H54 (cell line): ENCODE data around the gene ZBTB44.

ENCODE experiments used
- DNase-seq: peaks from one replicate; pipeline ENCODE4 v3.0.0; 2011; ENCODE audit warnings: low spot score, mixed read lengths; ENCODE audit not compliant: insufficient read length
- FAIRE-seq: peaks from 3 replicates; lab custom pipeline; 2011; peaks lifted over from hg19 to GRCh38; lab: Jason Lieb, UNC
- POLR2A ChIP-seq: IDR thresholded peaks from 2 replicates; pipeline ENCODE4 v1.6.1; 2011; ENCODE audit warnings: low read depth, mild to moderate bottlenecking, low read length

ZBTB44 gene

DNA sequence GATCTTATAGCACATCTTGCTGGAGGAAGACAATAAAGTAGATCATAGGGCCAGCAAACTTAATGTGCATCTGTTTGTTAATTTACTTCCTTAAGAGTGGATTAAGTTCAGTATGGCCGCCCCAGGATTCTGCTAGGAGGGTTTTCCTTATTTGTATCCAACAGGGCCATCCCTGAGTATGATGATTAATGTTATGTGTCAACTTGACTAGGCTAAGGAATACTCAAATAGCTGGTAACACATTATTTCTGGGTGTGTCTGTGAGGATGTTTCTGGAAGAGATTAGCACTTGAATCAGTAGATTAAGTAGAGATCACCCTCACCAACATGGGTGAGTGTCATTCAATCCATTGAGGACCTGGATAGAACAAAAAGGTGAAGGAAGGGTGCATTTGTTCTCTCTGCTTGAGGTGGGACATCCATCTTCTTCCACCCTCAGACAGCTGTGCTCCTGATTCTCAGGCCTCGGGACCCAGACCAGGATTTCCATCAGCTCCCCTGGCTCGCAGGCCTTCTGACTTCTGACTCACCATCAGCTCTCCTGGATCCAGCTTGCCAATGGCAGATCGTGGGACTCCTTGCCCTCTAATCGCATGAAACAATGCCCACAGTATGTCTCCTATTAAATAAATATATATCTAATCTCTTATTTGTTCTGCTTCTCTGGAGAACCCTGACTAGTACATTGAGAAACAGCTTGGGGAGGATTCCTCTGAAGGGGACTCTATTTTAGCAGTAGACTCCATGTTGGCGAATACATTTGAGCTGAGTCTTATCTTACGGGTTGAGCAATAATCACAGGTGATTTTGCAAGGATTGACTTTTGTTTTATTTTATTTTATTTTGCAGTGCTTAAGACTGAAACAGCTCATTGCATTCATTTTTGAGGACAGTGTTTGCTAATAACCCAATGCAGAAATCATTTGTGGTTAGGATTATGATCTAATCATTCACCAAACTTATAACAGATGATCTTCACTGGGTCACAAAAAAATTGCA is 9.0 kb upstream of the ZBTB44 start:
- no peak for DNase-seq
- no peak for TF ChIP-seq POLR2A
- no peak for FAIRE-seq

DNA sequence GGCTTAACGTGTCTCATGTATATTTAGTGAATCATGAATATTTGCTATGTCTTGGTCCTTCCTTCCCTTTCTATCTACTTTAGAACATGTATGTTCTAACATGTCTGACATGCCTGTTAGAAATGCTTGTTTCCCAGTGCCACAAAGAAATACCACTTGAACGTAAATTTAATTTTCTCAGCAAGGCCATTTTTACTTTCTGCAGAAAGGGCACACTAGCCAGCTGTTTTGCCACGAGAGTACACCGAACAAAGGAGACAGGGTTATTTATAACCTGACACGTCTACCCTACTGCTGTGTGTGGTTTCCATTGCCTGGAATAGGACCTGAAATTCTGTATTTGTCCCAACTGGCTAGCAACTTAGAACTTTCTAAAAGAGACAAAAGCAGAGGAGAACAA is 7.4 kb upstream of the ZBTB44 start:
- no peak for TF ChIP-seq POLR2A

DNA sequence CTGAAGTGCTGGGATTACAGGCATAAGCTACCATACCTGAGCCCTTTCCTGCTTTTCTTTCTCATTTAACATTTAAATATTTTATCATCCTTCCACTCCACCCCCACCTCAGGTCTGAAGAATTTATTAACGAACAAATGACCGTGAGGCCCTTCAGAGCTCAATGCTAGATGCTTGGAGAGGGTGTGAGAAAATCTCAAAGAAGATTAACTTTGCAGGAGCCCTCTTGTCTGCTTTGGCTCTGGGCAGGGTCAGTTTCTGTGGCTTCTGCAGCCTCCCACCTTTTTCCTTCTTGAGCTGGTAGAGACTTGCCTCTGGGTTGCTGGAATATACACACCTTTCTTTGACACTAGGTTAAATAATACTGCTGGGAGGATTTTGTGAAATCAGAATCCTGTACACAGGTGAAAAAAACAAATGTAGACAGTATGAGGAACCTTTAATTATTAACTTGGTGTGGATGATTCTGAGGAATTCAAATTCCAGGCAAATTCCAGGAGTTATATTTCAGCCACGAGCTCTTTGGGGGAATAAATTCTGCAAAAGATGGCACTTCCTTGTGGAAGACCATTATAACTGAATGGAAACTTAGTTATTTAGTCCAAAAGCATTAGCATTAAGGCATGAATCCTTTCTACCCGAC is 3.4 kb upstream of the ZBTB44 start:
- FAIRE-seq (no peak), DNase-seq (no peak)
- no peak for TF ChIP-seq POLR2A

More for the DNA sequence above, 7.4 kb upstream of the ZBTB44 start:
- DNase-seq (no peak), FAIRE-seq (no peak)

DNA sequence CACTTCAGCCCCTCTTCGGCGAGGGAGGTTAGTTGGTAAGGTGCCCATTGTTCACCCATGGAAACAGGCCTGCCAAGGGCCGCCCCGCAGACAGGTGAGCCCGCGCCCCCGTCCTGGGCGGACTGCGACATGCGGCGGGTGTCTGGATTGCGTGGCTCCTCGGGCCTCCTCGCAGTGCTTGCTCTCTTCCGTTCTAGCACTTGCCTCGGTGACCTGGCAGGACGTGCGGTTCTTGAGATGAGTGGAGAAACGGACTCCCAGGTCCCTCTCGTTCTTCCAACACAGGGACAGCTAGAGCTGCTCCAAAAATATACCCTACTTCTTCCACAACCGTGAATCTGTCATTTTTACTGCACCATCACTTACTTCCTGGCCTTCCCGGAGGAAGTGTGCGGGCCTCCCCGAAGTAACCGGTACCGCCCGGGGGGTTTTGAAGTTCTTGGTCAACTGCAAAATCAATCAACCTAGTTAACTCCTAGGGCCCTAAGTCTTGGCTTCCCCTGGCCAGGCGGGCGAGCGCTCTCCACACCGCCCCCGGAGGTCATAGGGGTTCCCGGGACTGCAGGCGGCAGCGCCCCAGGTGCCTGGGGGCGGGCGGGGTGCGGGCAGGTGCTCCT is 745 bp upstream of the ZBTB44 start:
- no peak for DNase-seq
- TF ChIP-seq POLR2A = no peak

DNA sequence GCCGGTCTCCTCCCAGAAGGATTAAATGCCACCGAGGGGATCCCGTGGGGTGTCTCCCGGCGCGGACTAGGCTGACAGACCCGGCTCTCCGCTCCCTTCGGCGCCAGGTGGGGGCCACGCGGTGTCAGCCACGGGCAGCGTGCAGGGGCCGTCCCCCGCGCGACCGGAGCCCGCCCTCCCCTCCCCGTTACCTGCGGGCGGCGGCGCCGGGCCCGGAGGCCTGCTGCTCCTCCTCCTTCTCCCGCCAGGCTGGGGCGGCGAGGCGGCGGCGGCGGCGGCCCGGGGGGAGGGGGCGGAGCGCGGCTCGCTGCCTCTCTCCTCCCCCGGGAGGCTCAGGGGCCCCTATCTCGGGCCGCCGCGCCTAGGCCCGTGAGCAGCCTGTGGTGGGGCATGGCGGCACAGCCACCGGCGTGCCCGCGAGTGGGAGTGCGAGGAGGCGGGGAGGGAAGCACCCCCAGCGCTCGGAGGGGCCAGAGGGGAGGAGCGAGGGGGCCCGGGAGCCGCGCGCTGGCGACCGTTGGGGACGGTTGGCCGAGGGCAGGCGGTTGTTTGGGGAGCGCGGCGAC is 450 bp downstream of the ZBTB44 start:
- TF ChIP-seq POLR2A = peak; percentile 8; the same call in 1 of the 2 replicates
- FAIRE-seq (no peak), DNase-seq (peak; percentile 44)

More for the DNA sequence above, 745 bp upstream of the ZBTB44 start:
- FAIRE-seq = no peak

DNA sequence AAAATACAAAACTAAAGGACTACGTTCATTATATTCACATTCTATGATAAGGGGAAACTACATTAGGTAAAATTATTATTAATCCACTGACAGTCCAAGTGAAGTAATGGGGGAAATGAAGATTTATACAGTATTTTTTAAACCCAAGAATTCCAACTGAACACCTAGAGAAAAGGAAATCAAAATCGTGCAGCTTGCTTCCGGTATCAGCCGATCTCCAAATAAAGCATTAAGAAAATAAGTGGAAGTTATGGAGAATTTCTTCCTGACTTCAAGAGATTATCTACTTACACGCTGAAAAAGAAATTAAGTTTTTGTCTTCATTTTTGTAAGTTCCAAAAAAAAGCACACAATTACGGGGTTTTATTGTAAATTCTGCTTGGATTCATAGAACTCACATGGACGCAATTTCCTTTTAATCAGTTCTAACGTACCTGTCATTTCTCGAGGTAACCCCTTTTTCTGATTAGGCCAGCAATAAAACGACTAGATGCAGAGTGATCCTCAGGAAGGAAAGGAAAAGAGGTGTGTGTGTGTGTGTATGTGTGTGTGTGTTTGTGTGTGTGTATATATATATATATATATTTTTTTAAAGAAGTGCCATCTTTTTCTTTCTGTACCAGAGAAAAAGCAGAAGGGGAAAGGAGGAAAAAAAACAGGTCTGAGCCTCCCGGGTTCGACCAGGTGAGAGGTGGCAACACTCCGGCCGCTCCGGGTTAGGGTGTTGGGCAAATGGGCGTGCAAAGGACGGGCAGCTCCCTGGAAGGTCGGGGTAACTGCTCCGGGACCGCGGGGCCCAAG is 1.1 kb downstream of the ZBTB44 start:
- FAIRE-seq (no peak), DNase-seq (no peak)
- no peak for TF ChIP-seq POLR2A

DNA sequence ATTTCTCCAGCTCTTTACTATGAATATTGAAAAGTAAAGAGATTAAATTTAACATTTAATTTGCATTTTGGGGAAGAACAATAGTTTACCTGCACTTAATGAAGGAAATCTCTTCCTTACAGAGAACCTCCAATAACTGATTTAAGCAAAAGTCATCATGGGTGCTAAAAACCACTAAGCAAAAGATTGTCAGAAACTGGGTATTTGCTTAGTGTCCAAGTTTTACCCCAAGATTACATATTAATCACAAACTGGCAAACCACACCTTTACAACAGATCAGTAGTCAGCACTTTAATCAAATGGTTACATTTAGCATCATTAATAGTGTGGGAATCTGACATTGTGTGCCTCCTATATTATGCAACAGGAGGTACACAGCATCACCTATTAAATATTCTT is 2.7 kb downstream of the ZBTB44 start:
- no peak for DNase-seq
- no peak for TF ChIP-seq POLR2A
- no peak for FAIRE-seq

DNA sequence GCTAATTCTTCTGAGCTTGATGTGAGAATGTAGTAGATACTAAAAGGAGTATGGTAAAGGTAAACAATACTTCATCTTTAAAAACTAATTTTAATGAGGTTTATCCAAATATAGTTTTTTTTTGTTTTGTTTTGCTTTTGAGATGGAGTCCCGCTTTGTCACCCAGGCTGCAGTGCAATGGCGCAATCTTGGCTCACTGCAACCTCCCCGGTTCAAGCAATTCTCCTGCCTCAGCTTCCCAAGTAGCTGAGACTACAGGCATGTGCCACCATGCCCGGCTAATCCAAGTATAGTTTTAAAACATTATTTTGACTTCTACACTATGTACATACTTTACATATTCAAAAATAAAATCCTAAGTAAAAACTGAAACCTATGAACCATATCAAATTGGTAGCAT is 4.1 kb downstream of the ZBTB44 start:
- no peak for TF ChIP-seq POLR2A
- no peak for FAIRE-seq
- no peak for DNase-seq

DNA sequence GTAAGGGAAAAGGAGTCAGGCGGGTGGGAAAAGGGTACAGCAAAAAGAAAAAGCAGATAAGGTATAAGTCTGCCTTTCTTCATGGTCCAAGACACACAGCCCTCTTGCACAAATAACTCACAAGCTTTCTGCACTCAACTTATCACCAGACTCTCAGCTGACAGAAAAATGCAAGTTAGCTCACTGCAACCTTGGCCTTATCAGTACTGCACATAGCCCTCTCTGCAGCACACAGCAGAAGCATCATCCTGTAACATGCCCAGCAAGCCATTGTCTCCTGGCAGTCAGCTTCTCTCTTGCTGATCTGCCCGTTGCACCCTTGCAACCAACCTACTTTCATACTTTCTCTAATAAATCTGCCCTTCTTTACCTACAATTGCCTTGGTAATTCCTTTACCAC is 5.8 kb downstream of the ZBTB44 start:
- no peak for TF ChIP-seq POLR2A
- DNase-seq (no peak), FAIRE-seq (no peak)

DNA sequence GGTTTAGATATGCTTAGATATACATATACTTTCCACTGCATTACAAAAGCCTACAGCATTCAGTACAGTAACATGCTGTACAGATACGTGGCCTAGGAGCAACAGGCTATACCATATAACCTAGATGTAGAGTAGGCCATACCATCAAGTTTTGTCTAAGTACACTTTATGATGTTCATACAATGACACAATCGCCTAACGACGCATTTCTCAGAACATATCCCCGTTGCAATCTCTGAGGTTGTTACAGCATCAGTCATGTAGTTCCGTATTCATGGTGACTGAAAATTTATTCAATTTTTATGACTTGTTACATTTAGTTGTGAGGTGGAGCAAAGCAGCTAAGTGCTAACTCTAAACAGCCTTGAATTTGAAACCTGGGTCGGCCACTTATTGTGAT is 6.7 kb downstream of the ZBTB44 start:
- FAIRE-seq = no peak
- TF ChIP-seq POLR2A = no peak

DNA sequence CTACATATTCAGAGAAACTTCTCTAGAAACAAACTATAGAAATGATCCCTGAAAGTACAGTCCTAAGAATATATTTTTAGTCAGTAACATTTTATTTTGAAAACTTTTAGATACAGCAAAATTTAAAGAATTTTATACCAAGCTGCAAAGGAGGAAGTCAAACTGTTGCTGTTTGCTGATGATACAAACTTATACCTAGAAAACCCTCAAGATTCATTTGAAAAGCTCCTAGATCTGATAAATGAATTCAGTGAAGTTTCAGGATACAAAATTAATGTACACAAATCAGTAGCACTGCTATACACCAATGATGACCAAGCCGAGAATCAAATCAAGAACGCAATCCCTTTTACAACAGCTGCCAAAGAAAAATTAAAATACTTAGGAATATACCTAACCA is 10.1 kb downstream of the ZBTB44 start:
- no peak for TF ChIP-seq POLR2A
- DNase-seq (no peak), FAIRE-seq (no peak)

More for the DNA sequence above, 6.7 kb downstream of the ZBTB44 start:
- no peak for DNase-seq

DNA sequence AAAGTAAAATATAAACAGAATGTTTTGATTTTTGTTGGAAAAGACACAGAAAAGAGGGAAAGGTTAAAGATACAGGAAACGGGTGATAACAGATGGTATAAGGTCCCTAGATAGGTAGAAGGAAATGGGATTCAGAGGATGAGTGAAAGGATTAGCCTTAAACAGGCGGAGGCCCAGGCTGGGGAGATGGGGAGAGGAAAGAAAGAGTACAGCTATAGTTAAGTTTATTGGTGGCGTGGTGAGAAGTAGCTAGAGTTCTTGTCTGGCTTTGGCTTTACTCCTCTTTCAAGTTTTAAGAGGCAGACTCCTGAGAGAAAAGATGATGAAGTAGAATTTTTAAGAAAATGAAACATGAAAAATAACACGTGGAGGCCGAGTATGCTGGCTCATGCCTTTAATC is 13.7 kb downstream of the ZBTB44 start:
- FAIRE-seq (no peak), DNase-seq (no peak)
- TF ChIP-seq POLR2A = no peak

DNA sequence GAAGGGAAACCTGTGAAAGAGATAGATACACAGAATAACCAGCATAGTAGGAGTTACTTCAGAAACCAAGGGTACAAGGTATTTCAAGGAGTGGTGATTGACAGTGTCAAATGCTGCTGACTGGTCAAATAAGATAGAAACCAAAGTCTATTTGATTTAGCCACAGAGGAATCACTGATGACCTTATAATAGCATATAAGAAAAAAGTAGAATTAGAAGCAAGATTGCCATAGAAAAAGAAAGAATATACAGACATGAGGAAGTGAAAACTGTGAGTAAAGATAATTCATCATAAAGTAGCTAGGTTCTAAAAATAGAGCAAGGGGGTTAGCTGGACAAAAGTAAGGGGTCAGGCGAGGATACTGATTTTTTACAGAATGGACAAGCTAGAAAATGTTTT is 14.2 kb downstream of the ZBTB44 start:
- no peak for TF ChIP-seq POLR2A
- FAIRE-seq (no peak), DNase-seq (no peak)
